Measurements from ENCODE around the gene HNRNPL.
"Not testable (repeated sequence)": the region's sequence is repeated elsewhere in the genome, so short reads cannot be mapped to it uniquely, and the experiment has no call there.

HNRNPL gene

DNA sequence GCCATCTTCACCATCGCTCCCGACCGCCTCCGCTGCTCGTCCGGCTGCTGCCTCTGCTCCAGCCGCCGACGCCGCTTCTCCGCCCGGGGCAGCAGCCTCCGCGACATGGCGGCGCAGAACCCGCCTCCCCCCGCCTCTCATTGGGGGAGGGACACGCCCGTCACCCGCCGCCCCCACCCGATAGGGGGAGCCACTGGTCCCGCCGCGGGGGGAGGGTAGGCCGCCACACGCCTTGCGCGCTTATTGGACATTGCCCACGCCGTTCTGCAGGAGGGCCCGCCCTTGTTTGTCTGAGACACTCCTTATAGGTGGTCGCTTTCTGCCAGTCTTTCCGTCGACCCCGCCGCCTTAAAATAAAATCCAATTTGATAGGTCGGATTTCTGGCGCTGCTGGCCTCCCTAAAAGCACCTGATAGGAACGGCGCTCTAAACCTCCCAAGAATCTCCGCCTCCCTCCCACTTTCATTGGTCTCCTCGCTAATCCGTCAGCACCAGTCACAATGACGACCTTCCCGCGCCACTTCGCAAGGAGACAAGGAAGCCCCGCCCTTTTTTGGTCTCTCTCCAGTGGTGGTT is at the start of gene HNRNPL:
Gene HNRNPL (minus strand): TSS at position 127 of the 576 bp plus-strand sequence. CDS start 20 bp downstream, at position 107.
- DNase-seq: peak; percentile 100

- peak; percentile 70 for DNase-seq
Observed at GRCh38 chr19:38898788-38899446, 49.1 kb upstream of the HNRNPL start.

- no peak for DNase-seq
Observed at GRCh38 chr19:38894968-38895367, 45.2 kb upstream of the HNRNPL start.

DNA sequence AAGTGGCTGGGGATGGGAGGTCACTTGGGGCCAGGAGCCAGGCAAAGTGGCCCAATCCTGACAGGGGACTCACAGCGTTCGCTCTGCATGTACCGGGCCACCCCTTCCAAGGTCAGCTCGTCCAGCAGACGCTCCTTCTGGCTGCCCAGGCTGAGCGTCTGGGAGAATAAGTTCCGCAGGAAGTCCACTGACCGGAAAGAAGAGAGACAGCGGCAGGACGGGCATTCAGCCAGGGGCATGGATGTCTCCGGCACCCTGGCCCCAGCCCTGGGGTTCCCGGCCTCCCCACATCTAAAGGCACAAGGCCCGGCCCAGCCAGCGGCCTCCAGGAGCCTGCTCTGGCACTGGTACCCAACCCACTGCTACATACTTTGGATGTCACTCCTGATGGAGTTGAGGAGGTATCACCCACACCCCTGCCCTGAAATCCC is 43.6 kb upstream of the HNRNPL start:
- DNase-seq: no peak

GRCh38 chr19:38892841-38893240 is 43.1 kb upstream of the HNRNPL start:
- no peak for DNase-seq

- no peak for DNase-seq
Observed at GRCh38 chr19:38891771-38892170, 42.0 kb upstream of the HNRNPL start.

DNA sequence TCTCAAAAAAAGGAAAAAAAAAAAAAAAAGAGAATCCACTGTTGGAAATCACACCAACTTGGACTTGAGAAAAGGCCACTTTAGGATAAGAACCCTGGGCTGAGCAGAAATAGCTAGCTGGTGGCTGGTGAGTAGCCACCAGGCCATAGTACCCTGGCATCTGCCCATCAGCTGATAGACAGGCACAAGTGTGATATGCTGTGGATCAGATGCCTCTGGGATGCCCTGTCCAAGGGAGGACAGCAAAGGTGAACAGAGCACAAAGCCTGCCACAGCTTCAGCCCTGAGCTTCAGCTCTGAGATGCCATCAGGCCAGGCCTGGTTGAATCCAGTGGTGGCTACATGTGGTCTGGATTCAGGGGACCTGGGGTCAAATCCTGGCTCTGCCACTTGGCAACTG is 40.9 kb upstream of the HNRNPL start:
- no peak for DNase-seq

DNA sequence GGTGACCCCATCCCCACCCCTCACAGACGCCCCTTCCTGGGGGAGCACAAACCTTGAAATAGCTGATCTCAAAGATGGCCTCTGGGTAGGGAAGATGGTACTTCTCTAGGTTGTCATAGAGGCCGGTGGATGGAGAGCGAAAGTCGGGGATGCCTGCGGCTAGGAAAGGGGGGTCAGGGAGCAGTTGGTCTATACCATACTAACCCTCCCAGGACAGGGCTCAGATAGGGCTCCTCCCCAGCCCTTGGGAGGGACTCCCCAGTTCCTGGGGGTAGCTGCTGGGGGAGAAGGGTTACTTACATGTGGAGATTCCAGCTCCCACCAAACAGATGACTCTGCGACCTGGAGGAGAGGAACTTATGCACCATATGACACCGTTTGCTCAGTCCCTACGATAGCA is 40.0 kb upstream of the HNRNPL start:
- DNase-seq: no peak

DNA sequence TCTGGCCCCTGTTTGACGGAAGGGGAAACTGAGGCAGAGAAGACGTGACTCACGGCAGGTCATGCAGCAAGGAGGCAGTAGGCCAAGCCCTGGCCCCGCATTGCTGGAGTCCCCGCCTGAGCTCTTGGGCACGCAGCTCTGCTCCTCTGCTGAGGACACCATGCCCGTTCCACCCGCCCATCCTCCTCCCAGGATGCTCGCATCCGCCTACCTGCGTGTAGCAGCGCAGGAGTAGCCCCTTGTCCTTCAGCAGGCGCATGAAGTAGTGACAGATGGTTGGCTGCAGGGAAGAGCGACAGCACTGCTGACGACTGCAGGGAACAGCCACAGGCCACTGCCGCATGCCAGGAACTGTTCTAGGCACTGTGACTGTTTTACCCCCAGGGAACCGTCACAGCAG is 39.1 kb upstream of the HNRNPL start:
- no peak for DNase-seq

DNA sequence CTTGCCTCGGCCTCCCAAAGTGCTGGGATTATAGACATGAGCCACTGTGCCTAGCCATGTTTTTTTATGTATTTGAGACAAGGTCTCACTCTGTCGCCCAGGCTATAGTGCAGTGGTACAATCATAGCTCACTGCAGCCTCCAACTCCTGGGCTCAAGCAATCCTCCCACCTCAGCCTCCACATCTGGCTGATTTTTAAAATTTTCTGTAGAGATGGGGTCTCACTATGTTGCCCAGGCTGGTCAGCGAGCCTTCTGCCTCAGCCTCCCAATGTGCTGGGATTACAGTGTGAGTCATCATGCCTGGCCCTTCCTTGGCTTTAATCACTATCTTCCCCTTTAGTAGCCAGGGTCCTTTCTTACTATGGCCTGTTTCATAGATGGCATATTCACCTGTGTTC is 34.9 kb upstream of the HNRNPL start:
- not testable (repeated sequence) for DNase-seq

- no peak for DNase-seq
Observed at GRCh38 chr19:38883286-38883685, 33.5 kb upstream of the HNRNPL start.

DNA sequence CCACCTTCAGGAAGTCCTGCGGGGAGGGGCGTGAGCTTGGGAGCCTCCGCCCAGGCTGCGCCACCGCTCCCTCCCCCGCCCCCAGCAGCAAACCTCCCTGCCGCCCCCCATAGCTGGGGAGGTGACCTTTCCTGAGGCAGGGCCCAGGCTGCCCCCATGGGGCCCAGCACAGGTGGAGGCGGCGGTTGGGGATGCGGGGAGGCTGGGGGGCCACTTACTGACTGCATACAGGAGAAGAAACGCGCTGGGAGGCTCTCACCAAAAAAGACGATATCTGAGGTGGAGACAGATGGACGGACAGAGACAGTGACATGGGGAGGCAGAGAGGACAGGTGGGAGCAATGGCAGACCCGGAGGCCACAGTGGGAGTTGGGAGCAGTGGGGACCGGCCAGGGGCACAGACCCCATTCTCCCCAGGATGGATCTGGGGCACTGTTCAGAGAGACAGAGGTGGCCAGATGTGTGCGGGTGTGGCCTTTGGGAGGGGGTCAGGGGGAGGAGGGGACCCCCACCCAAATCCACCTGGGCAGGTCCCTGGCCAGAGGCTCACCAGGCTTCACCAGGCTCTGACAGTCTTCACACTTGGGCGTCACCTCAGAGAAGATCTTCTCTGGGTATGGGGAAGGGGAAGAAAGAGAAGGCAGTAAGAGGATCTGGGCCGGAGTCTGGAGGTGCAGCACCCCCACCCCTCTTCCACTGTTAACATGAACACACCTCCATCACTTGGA is 31.3 kb upstream of the HNRNPL start:
- no peak for DNase-seq

DNA sequence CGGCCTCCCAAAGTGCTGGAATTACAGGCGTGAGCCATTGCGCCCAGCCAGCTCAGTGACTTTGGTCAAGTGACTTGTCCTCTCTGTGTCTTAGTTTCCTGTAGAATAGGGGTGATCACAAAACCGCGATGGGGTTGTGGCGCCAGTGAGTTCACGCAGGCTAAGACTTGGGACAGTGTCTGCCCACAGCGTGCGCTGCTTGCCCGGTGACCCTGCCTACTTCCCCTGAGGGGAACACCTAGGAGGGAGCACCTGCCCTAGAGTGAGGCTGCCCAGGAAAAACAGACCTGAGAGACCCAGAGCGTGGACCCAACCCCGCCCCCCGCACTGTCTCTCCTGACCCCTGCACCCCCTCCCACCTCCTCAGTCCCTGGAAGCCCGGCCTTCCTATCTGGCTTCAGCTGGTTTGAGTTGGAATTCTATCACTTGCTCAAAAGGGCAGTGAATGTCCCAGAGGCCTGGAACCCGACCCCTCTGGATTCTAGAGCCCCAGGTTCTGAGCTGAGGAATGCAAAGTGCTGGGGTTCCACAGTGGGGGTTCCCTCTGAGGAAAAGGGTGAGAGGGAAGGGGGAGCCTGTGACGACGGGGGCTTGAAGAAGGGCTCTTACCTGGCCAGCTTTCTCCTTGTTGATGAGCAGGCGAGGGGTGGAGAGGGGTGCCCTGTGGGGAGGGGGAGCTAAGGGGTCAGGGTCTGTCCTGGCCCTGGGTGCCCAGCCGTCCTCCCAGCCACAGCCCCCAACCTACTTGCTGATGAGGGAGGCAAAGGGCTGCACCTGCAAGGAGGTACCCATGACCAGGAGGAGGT is 30.5 kb upstream of the HNRNPL start:
- DNase-seq: no peak

- no peak for DNase-seq
Observed at GRCh38 chr19:38879400-38879751, 29.6 kb upstream of the HNRNPL start.

- no peak for DNase-seq
Observed at GRCh38 chr19:38878575-38879399, 29.0 kb upstream of the HNRNPL start.

DNA sequence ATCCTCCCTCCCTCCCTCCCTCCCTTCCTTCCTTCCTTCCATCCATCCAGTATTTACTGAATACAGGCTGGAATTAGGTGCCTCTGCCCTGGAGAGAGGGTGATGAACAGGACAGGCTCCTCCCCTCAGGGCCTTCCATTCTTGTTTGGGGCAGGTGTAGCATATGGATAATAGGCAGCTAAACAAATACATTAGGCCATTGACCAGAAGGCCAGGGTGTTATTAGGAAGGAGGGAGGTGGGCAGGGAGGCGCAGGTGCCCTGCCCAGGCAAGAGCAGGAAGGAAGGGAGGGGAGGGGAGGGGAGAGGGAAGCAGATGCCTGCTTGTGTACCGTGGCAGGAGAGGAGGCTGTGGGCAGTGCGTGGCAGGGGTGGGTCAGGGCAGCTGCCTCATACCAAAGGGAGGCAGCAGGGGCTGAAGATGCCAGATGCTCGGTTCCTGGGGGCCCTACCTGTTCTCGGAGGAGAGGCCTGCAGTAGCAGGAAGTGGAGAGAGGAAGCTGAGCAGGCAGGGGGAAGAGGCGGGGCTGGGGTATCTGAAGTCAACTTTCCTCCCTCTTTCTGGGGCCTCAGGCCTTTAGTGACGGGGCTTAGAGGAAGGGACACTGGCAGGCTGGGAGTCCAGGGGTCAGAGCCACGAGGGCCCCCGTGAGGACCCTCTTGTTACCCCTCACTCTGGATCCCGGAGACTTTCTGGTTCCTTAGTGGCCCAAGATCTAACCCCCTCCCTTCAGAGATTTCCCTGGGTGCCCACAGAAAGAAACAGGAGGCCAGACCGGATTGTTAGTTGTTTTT is 28.2 kb upstream of the HNRNPL start, which contains the start of gene RINL:
Gene RINL (minus strand): TSS at position 495 of the 794 bp plus-strand sequence. CDS start 1,533 bp downstream, outside the sequence.
- DNase-seq: peak; percentile 100

DNA sequence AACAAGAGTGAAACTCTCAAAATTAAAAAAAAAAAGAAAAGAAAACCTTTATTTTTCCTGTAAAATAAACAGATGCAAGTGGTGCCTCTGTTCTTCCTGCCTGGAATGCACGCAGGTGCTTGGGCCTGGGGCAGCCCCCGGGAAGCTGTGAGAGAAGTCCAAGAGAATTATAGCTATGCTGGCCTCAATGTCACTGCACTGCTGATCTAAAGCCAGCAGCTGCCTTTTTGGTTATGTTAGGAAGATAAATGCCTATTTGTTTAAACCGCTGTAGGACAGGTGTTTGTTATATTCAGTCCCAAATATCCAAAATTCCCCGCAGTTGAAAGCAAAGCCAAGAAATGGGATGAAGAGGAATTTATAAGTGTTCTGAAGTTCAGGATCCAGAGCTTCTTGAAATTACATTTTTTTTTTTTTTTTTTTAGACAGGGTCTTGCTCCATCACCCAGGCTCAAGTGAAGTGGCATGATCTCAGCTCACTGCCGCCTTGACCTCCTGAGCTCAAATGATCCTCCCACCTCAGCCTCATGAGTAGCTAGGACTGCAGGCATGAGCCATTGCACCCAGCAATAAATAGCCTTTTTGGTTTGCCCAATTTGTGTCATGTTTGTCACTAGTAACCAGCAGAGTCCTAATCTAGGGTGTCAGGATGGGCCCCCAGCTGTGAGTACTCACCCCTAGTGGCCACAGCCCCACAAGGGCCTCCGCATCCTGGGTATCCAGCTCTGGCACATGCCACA is 26.0 kb upstream of the HNRNPL start:
- DNase-seq: peak; percentile 45

DNA sequence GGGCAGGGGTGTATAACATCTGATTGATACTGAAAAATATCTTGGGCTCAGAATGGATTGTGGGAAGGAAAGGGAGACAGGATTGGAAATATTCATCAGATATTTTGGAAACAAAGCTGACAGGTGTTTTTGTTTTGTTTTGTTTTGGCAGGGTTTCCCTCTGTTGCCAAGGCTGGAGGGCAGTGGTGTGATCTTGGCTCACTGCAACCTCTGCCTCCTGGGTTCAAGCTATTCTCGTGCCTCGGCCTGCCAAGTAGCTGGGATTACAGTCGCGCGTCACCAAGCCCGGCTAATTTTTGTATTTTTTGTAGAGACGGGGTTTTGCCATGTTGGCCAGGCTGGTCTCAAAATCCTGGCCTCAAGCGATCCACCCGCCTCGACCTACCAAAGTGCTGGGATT is 23.6 kb upstream of the HNRNPL start:
- DNase-seq: not testable (repeated sequence)

DNA sequence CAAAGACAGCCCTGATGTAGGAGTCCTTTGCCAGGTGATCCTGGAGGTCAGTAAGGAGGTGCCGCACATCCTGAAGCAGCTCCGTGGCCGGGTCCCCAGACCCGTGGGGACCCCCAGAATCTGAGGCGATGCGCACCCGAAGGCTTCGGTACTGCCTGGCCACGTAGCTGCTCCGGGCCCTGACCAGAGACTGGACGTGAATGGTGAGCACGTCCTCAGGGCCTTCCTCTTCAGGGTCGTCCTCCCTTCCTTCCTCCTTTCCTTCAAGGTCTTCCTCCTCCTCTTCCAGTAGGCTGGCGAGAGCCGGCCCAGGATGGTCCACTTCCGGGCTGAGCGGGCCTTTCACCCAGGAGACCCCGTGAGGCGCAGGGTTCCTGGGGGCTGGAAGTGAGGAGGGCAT is 20.8 kb upstream of the HNRNPL start:
- no peak for DNase-seq

GRCh38 chr19:38869836-38870607 is 20.2 kb upstream of the HNRNPL start:
- DNase-seq: peak; percentile 99
